Neutrophil (primary cell): ENCODE measurements around the gene SDK2.

Source experiments
- H3K27ac ChIP-seq: fragments of 200-600 bp; sonication (generic); 2 replicates; pipeline ENCODE4 v1.5.1; 2016; ENCODE audit warnings: mild to moderate bottlenecking, moderate library complexity
- H3K27me3 ChIP-seq: fragments of 200-600 bp; sonication (generic); 2 replicates; pipeline ENCODE4 v1.6.0; 2016; ENCODE audit warnings: mild to moderate bottlenecking
- H3K36me3 ChIP-seq: fragments of 200-600 bp; sonication (generic); 2 replicates; pipeline ENCODE4 v1.5.1; 2017
- H3K4me1 ChIP-seq, 2 experiments: fragments of 200-600 bp in 1 of 2; sonication (generic) in 1 of 2; 1 replicate in 1 of 2; 2 replicates in 1 of 2; pipeline versions ENCODE4 v1.5.1 to v1.6.1; 2013 to 2016; ENCODE audit warnings: low read depth in 1 of 2, low read length in 1 of 2, mild to moderate bottlenecking in 1 of 2, moderate library complexity in 1 of 2; ENCODE audit not compliant: control insufficient read depth in 1 of 2, insufficient read depth in 1 of 2
- H3K4me3 ChIP-seq, 2 experiments: fragments of 200-600 bp in 1 of 2; sonication (generic) in 1 of 2; 1 replicate in 1 of 2; 2 replicates in 1 of 2; pipeline ENCODE4 v1.5.1; 2013 to 2016; ENCODE audit warnings: low read depth in 1 of 2, low read length in 1 of 2, mild to moderate bottlenecking in 1 of 2, moderate library complexity in 1 of 2
- H3K9me3 ChIP-seq: fragments of 200-600 bp; sonication (generic); 2 replicates; pipeline ENCODE4 v1.5.1; 2016
- CTCF ChIP-seq: fragments of 200-600 bp; sonication (generic); IDR thresholded peaks from 2 replicates; pipeline ENCODE4 v1.5.1; 2016; ENCODE audit warnings: antibody characterized with exemption

SDK2 gene

GRCh38 chr17:73689596-73690275, 45.5 kb upstream of the SDK2 start:
- Histone ChIP-seq H3K27ac (no peak overlapping the region), H3K4me3 (no peak overlapping the region), H3K4me1 (peaks cover 15 to 40% of the 10 kb centered on the region in 2 experiments), H3K9me3 (no peaks in the 10 kb centered on the region), H3K36me3 (no peaks in the 10 kb centered on the region), H3K27me3 (no peaks in the 10 kb centered on the region)
- TF ChIP-seq CTCF, result no peak

GRCh38 chr17:73686961-73687360, 42.7 kb upstream of the SDK2 start:
- Histone ChIP-seq H3K4me1 (peaks cover 6 to 17% of the 10 kb centered on the region in 2 experiments), H3K36me3 (no peaks in the 10 kb centered on the region), H3K9me3 (no peaks in the 10 kb centered on the region), H3K27ac (no peak overlapping the region), H3K27me3 (no peaks in the 10 kb centered on the region), H3K4me3 (no peak overlapping the region)
- no peak for TF ChIP-seq CTCF

- Histone ChIP-seq H3K27me3 (no peaks in the 10 kb centered on the region), H3K4me1 (peaks cover 2 to 9% of the 10 kb centered on the region in 2 experiments), H3K4me3 (no peak overlapping the region)
These were observed 41.9 kb upstream of the SDK2 start for GRCh38 chr17:73686126-73686525.

DNA sequence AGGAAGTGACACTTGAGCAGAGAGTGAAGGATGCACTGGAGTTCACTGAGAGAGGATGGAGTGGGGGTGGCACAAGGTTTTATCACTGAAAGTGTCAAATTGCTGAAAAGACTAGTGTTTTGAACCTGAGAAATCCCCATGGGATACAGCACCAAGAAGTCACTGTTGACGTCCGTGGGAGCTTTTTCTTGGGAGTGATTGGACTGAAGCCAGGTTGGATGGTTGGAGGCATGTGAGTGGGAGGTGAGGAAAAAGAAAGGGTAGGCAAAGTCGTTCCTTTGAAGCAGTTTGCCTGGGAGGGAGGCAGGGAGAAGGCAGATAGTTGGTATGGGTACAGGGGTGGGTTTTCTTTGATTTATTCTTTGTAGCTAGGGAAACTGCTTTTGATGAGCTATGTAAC, 39.9 kb upstream of the SDK2 start:
- no peak overlapping the region for H3K27ac ChIP-seq
- H3K36me3 ChIP-seq, result no peaks in the 10 kb centered on the region
- H3K4me1 ChIP-seq, result no peaks in the 10 kb centered on the region
- no peaks in the 10 kb centered on the region for H3K9me3 ChIP-seq
- H3K4me3 ChIP-seq, result no peak overlapping the region
- peaks cover 4% of the 10 kb centered on the region for H3K27me3 ChIP-seq
- no peak for TF ChIP-seq CTCF

More at GRCh38 chr17:73686126-73686525, 41.9 kb upstream of the SDK2 start:
- no peaks in the 10 kb centered on the region for H3K36me3 ChIP-seq
- TF ChIP-seq CTCF, result no peak
- no peaks in the 10 kb centered on the region for H3K9me3 ChIP-seq
- H3K27ac ChIP-seq, result no peak overlapping the region

DNA sequence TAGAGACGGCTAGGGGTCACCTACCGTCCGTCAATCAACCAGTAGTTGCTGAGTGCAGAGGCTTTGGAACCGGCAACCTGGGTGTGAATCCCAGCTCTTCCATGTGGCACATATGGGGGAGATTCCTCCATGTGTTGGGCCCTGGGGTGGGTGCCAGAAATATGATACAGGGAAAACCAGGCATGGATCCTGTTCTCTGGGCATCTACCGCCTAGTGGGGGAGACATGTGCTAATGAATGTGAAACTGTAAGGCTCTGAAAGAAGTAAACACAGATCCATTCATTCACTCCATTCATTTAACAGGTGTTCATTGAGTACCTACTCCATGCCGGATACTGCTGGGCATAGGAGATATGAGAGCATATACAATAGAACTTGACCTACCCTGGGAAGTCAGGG, 39.5 kb upstream of the SDK2 start:
- Histone ChIP-seq H3K4me3 (no peak overlapping the region), H3K27ac (no peak overlapping the region), H3K36me3 (no peaks in the 10 kb centered on the region), H3K9me3 (no peaks in the 10 kb centered on the region), H3K4me1 (no peaks in the 10 kb centered on the region), H3K27me3 (peaks cover 9% of the 10 kb centered on the region)
- TF ChIP-seq CTCF, result no peak
